GM18861 (cell line): ENCODE results near the gene CR1.
A peak's percentile ranks its signal among the peaks of the same experiment; 100 is the strongest.
"Not testable (repeated sequence)": the region's sequence is repeated elsewhere in the genome, so short reads cannot be mapped to it uniquely, and the experiment has no call there.

Experiments
- ATAC-seq: cut with Tn5 transposase; IDR thresholded peaks from one replicate; pipeline ENCODE4 v1.9.1; 2021; ENCODE audit not compliant: unreplicated experiment

Gene CR1

DNA sequence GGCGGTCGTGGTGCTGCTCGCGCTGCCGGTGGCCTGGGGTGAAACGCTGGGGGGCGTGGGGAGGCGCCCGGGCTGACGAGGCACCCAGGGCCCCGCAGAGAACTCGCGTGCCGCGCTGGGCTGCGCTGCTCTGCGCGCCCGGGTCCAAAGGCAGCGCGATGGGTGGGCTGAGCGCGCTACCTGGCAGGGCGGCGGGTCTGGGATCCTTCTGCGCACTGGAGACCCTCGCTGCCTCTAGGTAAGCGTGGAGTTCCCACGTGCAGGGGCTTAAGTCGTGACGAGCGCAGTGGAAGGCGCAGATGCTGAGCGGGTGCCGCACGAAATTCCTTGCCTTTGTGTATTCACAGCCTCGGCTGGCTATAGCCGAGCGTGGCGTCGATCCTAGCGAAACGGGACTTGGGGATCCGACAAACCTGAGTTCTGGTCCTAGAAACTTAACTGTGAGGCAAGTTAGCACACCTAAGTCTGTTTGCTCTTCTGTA is 173.6 kb downstream of the CR1 start:
- no peak for ATAC-seq

- peak; percentile 67 for ATAC-seq
Observed at GRCh38 chr1:207670192-207670591, 174.2 kb downstream of the CR1 start.

GRCh38 chr1:207670997-207671396 is 175.0 kb downstream of the CR1 start:
- ATAC-seq: no peak

GRCh38 chr1:207672522-207673130 is 176.7 kb downstream of the CR1 start:
- no peak for ATAC-seq

DNA sequence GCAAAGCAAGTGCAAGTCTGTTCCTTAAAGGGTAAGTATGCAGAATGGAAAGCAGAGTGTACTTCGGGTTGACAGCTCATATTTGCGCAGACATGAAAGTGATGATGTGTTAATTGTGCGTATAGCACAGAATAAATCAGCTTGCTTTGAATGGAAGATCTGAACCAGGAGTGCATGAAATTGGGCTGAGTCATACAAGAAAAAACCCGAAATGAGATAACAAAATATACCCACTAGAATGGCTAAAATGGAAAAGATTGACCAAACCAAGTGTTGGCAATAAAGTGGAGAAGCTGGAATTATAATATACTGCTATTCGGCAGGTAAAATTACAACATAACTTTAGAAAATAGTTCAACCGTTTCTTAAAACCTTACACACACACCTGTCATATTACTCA is 177.4 kb downstream of the CR1 start:
- no peak for ATAC-seq

GRCh38 chr1:207676153-207676552 is 180.2 kb downstream of the CR1 start:
- ATAC-seq: no peak

DNA sequence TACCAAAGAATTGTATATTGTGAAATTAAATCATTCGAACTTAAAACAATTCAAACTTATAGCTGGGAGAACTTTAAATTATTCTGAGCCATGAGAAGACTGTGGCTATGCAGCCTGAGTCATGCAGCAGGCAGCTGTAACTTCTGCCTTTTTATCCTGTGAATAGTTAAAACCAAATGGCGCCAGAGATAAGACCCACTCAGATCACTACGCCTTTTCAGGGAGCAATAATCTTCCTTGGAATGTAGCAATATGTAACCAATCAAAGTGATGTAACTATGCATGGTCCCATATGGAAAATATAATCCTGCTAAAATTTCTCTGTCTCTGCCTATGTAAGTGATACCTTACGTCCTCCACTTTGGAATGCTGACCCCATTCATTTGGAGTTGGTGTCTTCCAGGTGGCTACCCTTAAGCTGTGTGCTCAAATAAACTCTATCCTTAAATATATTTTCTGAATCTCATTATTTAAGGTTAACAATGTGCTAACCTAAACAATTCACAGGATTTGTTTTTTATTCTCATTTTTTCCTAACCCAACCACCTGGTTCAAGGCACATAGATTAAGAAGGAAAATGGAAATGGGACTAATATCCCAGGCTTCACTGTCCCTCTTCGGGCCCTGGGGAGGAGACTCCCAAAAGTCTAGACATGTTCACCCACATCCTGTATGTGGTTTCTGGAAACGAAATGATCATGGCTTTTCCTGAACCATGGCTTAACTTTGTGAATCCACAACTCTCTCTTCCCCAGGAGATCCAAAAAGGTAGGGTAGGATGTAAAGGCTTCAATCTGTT is 184.8 kb downstream of the CR1 start:
- not testable (repeated sequence) for ATAC-seq

DNA sequence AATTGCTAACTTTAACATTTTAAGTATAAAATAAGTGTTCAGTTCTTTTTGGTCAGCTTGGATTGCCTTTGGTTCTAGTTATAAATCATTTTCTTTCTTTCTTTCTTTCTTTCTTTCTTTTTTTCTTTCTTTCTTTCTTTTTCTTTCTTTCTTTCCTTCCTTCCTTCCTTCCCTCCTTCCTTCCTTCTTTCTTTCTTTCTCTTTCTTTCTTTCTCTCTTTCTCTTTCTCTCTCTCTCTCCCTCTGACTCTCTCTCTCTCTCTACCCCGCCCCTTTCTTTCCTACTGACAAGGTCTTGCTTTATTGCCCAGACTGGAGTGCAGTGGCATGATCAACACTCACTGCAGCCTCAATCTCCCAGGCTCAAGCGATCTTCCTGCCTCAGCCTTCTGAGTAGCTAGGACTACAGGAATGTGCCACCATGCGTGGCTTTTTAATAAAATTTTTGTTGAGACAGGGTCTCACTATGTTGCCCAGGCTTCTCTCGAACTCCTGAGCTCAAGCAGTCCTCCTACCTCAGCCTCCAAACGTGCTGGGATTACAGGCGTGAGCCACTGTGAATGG is 187.0 kb downstream of the CR1 start:
- not testable (repeated sequence) for ATAC-seq

DNA sequence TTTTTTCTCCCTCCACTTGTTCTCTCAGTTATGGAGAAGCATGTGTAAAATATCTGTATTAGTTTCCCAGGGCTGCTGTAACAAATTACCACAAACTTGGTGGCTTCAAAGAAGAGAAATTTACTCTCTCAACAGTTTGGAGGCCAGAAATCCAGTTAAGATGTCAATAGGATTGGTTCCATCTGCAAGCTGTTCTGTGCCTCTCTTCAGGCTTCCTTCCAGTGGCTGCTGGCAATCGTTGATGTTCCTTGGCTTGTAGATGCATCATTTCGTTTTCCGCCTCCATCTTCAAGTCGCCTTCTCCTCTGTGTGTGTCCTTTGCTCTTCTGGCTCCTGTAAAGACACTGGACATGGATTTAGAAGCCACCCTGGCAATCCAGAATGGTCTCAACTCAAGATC is 194.6 kb downstream of the CR1 start:
- not testable (repeated sequence) for ATAC-seq

- no peak for ATAC-seq
Observed at GRCh38 chr1:207691010-207691409, 195.1 kb downstream of the CR1 start.
